ENCODE data around the gene GNRH2.

- TF ChIP-seq EZH2 (IDR thresholded peaks at IDR 0.05; ENCODE audit: low read depth) (no peak), CTCF (conservative IDR thresholded peaks at IDR 0.05) (no peak)
Observed at GRCh38 chr20:3039426-3039825, 4.0 kb upstream of the GNRH2 start.
